GM21576 (cell line): ENCODE data around the gene HSD17B12.
"Not testable (repeated sequence)": the region's sequence is repeated elsewhere in the genome, so short reads cannot be mapped to it uniquely, and the experiment has no call there.

Source experiments
- ATAC-seq: cut with Tn5 transposase; IDR thresholded peaks from one replicate; pipeline ENCODE4 v1.9.1; 2021; ENCODE audit warnings: mild to moderate bottlenecking, moderate library complexity; ENCODE audit not compliant: unreplicated experiment

The HSD17B12 gene

GRCh38 chr11:43738600-43739409 lies 58.3 kb downstream of the HSD17B12 start:
- no peak for ATAC-seq

GRCh38 chr11:43746670-43747069 lies 66.1 kb downstream of the HSD17B12 start:
- no peak for ATAC-seq

- no peak for ATAC-seq
Measured at GRCh38 chr11:43747130-43747802, 66.7 kb downstream of the HSD17B12 start.

- no peak for ATAC-seq
Measured at GRCh38 chr11:43748095-43748494, 67.6 kb downstream of the HSD17B12 start.

GRCh38 chr11:43751726-43752125 lies 71.2 kb downstream of the HSD17B12 start:
- ATAC-seq: no peak

GRCh38 chr11:43756575-43756974 lies 76.0 kb downstream of the HSD17B12 start:
- ATAC-seq: no peak

- no peak for ATAC-seq
Measured at GRCh38 chr11:43758927-43759326, 78.4 kb downstream of the HSD17B12 start.

GRCh38 chr11:43760902-43761301 lies 80.4 kb downstream of the HSD17B12 start:
- ATAC-seq: no peak

- no peak for ATAC-seq
Measured at GRCh38 chr11:43765194-43765593, 84.7 kb downstream of the HSD17B12 start.

- not testable (repeated sequence) for ATAC-seq
Measured at GRCh38 chr11:43768654-43769053, 88.1 kb downstream of the HSD17B12 start.

GRCh38 chr11:43770173-43770572 lies 89.6 kb downstream of the HSD17B12 start:
- ATAC-seq: no peak

- ATAC-seq: no peak
Measured at GRCh38 chr11:43772733-43773132, 92.2 kb downstream of the HSD17B12 start.

- no peak for ATAC-seq
Measured at GRCh38 chr11:43774786-43775185, 94.2 kb downstream of the HSD17B12 start.

- ATAC-seq: no peak
Measured at GRCh38 chr11:43779306-43779705, 98.8 kb downstream of the HSD17B12 start.

- no peak for ATAC-seq
Measured at GRCh38 chr11:43784301-43784700, 103.8 kb downstream of the HSD17B12 start.

GRCh38 chr11:43784866-43785265 lies 104.3 kb downstream of the HSD17B12 start:
- no peak for ATAC-seq

GRCh38 chr11:43785318-43785717 lies 104.8 kb downstream of the HSD17B12 start:
- no peak for ATAC-seq

GRCh38 chr11:43786016-43786415 lies 105.5 kb downstream of the HSD17B12 start:
- ATAC-seq: no peak

GRCh38 chr11:43787824-43788223 lies 107.3 kb downstream of the HSD17B12 start:
- no peak for ATAC-seq

- ATAC-seq: no peak
Measured at GRCh38 chr11:43788421-43788820, 107.9 kb downstream of the HSD17B12 start.

- ATAC-seq: no peak
Measured at GRCh38 chr11:43789700-43790443, 109.3 kb downstream of the HSD17B12 start.

GRCh38 chr11:43790444-43790794 lies 109.9 kb downstream of the HSD17B12 start:
- no peak for ATAC-seq
